Measurements from ENCODE around the gene MAMLD1.

The MAMLD1 gene

GRCh38 chrX:150504397-150505182, 141.5 kb downstream of the MAMLD1 start:
- DNase-seq: no peak

- DNase-seq: no peak
Observed at GRCh38 chrX:150506020-150506419, 142.9 kb downstream of the MAMLD1 start.

DNA sequence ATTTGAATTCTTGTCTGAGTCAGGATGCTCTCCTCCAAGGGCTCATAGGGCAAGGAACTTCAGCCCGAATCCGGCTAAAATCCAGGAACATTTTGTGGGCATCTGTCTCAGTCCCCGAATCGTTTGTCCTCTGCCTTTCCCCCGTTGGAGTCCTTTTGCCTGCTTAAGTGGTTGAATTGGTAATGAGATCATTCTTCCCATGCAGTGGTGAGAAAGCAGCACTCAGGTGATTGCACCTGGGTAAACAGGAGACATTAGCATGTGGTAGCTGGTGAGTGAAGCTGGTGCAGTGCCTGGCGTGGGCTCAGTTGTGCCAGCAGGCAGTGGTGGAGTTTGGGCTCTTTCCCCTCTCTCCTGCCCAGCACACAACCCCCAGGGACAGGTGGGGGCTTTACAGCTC, 143.4 kb downstream of the MAMLD1 start:
- DNase-seq: peak; percentile 24

DNA sequence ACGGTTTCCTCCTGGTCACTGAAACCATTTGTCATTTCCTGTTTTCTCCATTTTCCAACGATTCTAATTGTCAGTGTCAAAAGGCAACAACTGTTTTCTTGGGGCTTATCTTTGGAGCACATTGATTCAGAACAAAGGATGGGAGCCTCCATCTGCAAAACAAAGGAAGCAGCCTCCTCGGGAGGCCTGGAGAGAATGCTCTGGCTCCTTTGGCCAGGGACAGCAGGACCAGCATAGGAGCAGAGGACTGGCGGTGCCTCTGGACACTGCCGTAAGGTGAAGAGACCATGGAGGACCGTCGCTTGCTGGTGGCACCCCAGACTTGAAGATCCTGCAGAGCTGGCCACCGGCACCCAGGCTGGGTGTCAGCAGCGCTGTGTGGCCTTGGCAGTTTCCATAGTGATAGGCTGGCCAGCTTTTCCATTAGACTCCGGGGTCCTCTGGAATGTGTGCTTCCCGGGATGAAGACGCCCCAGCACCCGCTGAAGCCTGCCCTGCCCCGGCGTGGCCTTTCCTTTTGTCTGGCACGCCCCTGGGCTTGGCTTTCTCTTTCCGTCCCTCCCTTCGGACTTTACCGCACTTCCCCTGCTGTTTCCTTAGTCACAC, 144.2 kb downstream of the MAMLD1 start:
- no peak for DNase-seq

DNA sequence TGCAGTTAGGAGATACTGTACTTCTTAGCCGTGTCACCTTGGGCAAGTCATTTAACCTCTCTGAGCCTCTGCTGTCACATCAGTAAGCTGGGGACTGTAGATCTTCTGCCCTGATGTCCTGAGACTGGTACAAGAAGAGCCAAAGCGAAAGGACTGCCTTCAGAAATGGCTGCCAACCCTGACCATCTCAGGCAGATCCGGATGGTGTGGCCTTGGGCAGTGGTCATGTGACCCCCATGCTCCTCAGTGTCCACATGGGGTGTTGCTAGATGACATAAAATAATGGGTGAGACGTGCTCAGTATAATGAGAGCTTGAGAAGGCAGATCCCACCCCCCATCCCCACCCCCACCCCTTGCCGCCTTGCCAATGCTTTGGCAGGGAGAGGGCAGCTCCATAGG, 144.9 kb downstream of the MAMLD1 start:
- no peak for DNase-seq

- DNase-seq: no peak
Observed at GRCh38 chrX:150508451-150509367, 145.6 kb downstream of the MAMLD1 start.

DNA sequence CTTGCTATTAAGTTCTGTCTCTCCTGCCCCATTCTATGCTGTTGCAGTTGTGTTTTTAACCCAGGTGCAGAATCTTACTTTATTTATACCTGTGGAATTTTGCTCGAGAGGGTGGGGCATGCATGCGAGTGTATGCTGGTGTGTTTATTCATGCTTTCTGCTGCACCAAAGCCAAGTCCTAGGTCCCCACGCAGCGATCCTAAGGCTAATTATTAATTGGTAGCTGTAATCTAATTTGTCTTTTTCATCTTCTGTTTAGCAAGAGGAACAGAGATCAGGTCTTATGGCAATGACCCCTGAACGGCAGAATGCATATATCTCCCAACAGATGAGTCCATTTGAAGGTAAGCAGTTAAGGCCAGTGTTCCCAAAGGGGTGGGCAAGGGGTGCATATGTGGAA, 146.6 kb downstream of the MAMLD1 start:
- DNase-seq: no peak

DNA sequence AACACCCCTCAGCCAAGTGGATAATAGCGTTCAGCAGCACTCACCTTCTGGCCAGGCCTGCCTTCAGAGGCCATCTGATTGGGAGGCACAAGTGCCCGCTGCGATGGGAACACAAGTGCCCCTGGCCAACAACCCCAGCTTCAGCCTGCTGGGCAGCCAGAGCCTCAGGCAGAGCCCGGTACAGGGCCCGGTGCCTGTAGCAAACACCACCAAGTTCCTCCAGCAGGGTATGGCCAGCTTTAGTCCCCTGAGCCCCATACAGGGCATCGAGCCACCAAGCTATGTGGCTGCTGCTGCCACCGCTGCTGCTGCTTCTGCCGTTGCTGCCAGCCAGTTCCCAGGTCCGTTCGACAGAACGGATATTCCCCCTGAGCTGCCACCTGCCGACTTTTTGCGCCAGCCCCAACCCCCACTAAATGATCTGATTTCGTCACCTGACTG, 149.4 kb downstream of the MAMLD1 start:
- DNase-seq: no peak

GRCh38 chrX:150513544-150513943, 150.4 kb downstream of the MAMLD1 start:
- no peak for DNase-seq

- DNase-seq: no peak
Observed at GRCh38 chrX:150514462-150514861, 151.3 kb downstream of the MAMLD1 start.

DNA sequence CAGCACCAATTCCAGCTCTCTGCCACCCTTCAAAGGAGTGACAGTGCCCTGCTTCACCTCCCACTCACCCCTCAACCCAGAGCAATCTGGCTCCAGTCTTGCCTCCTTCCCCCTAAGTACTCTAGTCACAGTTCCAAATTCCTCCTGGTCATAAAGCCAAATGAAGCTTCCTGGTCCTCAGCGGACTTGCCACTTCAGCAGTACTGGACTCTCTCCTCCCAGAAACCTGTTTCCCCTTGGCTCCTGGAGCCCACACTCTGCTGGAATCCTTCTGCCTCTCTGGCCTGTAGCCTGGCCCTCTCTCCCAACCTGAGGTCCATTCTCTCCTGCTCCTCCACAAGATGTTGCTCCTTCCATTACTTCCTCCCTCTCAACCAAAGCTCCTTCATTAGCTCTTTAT, 152.7 kb downstream of the MAMLD1 start:
- no peak for DNase-seq

DNA sequence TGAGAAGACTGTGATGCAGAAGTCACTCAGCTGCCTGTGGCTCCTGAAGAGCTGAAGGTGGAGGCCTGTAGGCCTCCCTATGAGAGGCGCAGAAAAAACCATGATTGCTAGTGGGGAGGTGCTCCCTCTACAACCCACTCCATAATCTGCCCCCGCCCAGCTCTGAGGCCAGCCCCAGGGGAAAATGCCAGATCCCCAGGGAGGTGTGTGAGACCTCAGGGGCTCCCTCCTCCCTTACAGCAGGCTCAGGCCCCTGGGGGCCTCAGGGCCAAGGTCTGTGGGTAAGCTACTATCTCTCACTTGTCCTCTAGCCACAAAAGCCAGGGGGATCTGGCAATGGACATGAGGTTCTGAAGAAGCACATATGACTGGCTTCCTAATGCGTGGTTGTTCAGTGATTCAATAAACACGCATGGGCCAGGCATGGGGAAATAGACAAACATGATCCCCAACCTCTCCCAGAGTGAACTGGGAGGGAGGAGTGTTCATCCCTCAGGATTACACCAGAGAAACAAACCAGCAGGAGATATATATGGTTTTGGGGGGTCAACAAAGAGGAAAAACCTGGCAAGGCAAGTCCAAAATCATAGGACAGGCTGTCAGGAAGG, 154.3 kb downstream of the MAMLD1 start:
- DNase-seq: no peak

- DNase-seq: no peak
Observed at GRCh38 chrX:150522494-150522893, 159.4 kb downstream of the MAMLD1 start.

DNA sequence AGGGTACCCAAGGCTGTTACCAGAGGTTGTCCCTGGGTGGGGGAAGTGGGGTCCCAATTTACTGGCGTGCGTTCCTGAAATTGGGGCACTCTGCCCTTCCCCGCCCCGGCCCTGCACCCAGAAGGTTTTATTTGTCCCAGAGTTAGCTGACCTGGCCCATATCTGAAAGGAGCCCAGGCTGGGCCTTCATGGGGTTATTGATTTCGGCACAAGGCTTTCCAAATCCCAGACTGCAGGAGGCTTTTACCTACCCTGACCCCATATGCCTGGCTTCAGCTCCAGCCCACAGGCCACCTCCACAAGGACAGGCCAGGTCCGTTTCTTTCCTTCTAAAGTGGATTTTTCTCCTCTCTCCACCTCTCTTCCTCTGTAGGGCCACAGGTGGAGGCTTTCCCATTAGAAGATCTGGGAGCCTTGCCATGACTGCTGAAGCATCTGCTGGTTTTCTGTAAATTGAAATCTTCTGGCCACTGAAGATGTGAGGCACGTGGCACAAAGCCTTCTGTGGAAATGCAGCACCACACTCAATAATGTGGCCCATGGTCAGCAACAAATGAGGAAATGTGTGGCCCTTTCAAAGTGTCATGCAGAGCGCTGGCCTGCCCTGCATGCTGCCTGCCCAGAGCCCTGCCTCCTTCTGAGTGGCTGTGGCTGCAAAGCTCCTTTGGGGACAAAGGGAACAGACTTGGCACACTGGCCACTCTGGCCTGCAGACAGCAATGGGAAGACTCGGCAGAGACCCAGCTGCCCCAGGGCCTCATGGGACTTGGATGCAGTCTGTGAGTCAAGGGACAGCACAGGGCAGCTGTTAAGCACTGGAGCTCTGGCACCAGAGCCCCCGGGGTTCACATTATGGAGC, 162.2 kb downstream of the MAMLD1 start:
- no peak for DNase-seq

DNA sequence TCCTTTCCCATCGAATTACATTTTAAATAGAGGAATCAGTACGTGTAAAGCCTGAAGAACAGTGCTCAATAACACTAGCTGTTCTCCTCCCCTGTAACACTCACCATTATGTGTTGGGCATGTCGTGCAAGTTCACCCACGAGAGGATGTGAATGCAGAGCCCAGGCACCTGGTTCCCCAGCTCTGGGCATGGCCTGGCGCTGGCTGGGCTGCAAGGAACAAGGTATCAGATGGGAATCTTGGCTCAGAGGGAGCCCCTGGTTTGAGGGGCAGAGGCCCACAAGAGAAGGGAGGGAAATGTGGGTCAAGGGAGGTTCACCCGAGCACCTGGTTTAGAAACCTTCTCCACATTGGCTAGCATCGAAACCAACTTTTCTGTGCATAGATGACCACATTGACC, 163.6 kb downstream of the MAMLD1 start:
- no peak for DNase-seq

DNA sequence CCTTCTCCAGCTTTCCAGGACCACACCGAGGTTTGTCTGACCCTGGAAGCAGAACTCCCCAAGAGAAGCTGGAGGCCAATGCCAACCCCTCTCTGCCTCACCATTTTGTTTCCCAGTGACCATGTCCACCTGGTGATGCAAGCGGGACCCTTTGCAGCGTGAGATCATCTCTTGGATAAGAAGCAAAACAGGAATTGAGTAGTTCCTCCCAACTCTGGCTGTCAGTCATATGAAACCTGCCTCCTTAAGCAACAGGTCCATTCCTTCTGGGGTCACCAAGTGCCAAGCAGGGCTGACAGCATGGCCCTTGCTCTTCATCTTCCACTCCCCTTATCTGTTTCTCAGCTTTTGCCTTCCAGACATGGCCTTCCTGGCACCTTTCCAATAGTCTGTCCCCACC, 164.0 kb downstream of the MAMLD1 start:
- no peak for DNase-seq

- no peak for DNase-seq
Observed at GRCh38 chrX:150529587-150529986, 166.5 kb downstream of the MAMLD1 start.

GRCh38 chrX:150530821-150531220, 167.7 kb downstream of the MAMLD1 start:
- no peak for DNase-seq

DNA sequence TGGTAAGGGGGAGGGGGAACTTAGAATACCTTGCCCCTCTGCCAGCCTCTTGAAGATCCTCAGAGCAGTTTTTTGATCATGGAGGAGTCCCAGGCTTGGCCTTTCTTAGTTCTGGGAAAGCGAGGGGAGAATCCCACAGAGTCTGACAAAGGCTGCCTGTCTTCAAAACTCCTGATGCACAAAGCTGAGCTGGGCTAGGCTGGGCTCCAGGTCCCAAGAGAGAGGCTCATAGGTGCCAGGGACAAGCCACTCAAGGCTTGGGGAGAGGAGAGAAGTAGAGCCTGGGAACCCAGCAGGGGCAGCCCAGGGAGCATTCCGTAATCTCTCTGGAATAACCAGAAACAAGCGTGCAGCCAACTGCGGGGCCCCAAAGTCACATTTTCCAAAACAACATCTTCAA, 168.3 kb downstream of the MAMLD1 start:
- DNase-seq: no peak

GRCh38 chrX:150533863-150534262, 170.7 kb downstream of the MAMLD1 start:
- DNase-seq: no peak

DNA sequence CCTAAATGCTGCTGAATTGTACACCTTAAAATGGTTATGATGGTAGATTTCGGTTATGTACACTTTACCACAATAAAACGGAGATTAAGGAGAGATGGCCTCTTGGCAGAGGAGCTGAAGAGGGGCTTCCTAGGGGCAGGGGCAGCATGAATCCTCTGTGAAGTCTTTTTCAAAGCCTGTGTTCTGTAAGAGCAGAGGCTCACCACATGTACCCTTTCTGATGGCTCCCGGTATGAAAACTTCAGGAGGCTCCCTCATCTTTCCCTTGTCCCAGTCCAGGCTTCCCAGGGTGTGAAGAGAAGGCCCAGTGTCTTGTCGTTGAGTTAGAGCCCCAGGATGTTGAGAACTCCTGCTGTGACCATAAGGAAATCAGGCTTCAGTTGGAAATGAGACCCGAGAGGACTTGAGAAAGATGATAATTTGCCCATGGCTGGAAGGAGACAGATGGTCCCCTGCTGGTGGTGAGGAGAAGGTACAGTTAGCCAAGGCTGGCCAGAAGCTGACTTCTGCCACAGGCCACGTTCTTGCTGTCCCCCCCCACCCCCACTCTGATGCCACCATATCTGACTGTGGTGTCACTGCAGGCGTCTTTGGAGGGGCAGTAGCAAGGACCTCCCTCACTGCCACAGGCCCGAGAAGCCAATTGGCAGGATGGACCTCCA, 173.5 kb downstream of the MAMLD1 start:
- DNase-seq: no peak

- DNase-seq: no peak
Observed at GRCh38 chrX:150537851-150538250, 174.7 kb downstream of the MAMLD1 start.
